Measurements from ENCODE around the gene FXN.

DNA sequence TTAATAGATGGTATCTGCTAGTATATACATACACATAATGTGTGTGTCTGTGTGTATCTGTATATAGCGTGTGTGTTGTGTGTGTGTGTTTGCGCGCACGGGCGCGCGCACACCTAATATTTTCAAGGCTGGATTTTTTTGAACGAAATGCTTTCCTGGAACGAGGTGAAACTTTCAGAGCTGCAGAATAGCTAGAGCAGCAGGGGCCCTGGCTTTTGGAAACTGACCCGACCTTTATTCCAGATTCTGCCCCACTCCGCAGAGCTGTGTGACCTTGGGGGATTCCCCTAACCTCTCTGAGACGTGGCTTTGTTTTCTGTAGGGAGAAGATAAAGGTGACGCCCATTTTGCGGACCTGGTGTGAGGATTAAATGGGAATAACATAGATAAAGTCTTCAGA lies 757 bp downstream of the FXN start:
- TF ChIP-seq, protein P1, sequence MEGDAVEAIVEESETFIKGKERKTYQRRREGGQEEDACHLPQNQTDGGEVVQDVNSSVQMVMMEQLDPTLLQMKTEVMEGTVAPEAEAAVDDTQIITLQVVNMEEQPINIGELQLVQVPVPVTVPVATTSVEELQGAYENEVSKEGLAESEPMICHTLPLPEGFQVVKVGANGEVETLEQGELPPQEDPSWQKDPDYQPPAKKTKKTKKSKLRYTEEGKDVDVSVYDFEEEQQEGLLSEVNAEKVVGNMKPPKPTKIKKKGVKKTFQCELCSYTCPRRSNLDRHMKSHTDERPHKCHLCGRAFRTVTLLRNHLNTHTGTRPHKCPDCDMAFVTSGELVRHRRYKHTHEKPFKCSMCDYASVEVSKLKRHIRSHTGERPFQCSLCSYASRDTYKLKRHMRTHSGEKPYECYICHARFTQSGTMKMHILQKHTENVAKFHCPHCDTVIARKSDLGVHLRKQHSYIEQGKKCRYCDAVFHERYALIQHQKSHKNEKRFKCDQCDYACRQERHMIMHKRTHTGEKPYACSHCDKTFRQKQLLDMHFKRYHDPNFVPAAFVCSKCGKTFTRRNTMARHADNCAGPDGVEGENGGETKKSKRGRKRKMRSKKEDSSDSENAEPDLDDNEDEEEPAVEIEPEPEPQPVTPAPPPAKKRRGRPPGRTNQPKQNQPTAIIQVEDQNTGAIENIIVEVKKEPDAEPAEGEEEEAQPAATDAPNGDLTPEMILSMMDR (IDR thresholded peaks at IDR 0.05), result no peak
- no peak for TF ChIP-seq POLR2A (IDR thresholded peaks at IDR 0.05)
